ENCODE data around the gene DCLK1.

DCLK1 gene

DNA sequence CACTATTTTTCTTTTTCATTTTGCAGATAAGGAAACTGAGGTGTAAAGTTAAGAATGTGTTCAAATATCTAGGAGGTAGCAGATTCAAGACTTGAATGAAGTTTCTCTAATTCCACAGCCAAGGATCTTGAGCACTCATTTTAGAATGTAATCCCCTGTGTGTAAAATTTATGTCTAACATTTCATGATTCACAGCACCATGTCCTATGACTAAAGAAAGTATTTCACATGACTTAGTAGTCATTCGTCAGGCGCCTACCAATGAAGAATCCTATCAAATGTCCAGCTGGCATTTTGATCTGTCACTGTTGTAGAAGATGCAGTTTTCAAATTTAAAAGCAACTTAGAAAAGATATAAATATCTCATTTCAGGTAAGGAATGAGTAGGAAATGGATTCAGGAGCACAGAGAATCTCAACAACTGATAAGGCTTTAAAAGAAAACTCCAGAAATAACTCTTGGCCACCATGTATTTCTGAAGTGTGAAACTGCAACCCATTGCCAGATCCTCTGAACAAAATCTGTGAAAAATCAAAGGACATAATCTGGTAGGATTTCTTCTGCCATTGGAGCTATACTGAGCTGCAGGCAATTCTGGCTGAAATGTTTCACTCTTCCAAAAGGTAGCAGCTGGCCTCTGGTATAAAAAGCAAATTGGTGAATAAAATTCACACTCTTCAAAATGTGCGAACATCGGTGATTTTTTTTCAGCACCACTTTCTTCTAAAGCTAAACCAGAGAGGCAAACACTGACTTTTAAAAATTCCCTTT, 92.2 kb downstream of the DCLK1 start:
- DNase-seq (ENCODE audit: low read depth): no peak

DNA sequence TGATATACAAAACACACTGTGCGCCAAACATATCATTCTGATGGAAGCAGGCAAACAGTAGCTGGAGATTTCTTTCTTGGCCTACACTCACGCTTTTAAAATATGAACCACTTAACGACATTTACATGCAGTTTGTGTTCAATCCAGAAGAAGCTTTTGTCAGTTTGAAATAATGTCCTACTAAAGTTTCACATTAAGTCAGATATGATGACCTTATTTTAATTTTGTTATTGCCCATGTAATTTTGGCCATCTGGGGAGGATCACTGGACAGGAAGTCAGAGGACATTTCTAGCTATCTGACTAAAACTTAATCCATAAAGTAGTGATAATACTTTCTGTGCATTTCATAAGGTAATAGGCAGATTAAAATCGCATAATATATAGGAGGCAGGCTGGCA, 98.1 kb downstream of the DCLK1 start:
- DNase-seq (ENCODE audit: low read depth): no peak

DNA sequence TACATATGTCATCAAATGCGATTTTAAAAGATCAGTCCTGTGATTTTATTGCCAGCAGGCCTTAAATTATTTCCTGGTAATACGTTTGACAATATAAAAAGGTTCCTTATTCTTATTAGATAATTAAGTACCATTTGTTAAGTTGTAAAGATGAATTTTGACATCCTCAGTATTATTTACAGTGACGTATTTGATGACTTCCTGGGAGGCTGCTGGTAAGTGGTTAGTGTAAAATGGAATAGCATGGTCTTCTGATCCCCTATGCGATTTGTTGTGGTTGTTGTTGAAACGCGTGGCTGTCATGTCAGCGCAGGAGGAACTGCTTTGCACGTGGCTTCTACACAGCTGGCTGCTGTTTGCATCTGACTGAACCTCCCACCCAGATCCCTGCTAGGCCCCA, 99.7 kb downstream of the DCLK1 start:
- no peak for DNase-seq (ENCODE audit: low read depth)

DNA sequence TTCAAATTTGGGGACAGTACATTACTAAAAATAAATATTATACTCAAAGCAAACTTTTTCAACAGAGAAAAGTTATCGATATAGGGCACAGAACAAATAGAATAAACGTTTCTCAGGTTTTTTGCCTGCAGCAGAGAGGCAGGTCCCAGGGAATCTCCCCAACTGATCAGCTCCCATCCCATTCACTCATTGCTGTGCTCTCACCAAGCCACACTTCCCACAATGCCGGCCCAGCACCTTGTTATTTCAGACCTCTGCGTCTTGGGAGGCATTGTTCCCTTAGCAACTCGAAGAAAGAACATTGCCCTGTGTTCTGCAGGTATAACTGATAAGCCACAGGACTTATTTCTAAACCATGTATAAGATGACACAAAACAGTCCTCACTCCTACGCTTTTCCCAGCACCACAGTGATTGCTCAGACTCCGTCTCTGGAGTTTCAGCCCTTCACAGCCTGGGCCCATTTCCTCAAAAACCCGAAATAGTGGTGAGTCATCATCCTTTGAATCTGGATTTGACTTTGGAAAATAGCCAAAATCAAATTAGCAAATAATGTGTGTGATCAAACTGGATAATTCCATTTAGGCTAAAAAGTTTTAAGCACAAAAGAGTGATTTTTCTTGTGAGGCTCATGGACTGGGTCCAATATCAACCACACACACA, 100.4 kb downstream of the DCLK1 start:
- no peak for DNase-seq (ENCODE audit: low read depth)

DNA sequence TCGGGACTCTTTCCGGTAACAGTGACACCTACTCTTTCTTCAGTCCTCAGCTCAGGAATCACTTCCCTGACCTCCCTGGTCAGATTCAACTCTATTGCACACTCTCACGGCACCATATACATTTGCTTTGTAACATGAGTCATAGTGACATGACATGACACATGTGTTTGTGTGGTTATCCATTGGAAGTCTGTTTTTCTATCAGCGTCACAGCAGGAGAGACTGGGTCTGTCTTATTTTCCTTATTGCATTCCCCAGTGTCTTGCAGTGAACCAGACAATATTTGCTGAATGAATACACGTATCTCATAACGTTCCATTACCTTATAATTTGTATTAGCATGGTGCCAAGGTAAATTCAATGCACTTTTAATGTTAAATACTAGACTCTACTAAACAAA, 102.0 kb downstream of the DCLK1 start:
- DNase-seq (ENCODE audit: low read depth): no peak

DNA sequence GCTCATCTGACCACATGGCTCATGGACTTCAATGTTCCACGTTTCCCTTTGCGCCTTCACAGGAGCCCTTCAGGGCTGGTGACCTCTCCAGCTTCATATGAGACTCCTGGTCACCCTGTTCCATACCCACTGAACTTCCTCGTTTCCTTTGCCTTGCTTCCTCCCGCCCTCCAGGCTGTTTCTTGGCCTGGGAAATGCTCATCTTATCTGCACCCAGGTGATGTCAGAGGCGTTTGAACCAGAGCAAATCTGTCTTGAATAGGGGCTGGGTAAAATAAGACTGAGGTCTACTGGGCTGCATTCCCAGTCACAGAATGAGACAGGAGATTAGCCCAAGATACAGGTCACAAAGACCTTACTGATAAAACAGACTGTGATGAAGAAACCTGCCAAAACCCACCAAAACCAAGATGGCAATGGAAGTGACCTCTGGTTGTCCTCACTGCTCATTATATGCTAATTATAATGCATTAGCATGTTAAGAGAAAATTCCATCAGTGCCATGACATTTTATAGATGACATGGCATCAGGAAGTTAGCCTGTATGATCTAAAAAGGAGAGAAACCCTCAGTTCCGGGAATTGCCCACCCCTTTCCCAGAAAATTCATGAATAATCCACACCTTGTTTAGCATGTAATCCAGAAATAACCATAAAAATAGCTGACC, 102.7 kb downstream of the DCLK1 start:
- no peak for DNase-seq (ENCODE audit: low read depth)

DNA sequence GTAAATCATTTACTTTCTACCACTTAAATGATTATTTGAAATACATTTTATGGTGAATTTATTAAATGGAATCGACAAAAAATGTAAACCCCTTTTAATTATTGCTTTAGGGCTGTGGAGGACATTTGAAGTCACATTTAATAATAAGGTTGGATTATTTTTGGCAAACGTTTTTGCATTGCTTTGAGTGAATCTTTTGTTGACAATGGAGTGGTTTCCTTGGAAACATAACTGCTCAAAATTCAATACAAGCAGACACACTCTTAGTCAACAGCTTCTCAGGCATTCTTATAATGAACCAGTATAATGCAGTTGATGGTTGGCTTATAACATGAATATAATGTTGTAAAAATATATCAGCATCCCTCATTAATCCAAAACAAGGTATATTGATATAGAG, 104.7 kb downstream of the DCLK1 start:
- no peak for DNase-seq (ENCODE audit: low read depth)

DNA sequence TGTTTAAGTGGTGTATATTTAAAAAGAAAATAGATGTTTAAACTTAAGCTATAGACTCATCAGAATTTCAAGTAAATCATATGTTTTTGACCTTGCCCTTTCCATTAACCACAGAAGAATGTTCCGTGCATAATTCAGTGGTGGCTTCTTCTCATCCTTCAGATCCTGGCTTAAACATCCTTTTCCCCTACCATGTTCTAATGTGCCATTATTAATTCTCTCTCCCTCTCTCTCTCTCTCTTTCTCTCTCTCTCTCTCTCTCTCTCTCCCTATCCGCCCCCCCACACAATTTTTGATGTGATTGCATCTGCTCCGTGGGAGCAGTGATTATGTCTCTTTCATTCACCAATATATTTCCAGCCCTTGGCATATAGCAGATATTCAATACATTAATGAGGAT, 116.4 kb downstream of the DCLK1 start:
- no peak for DNase-seq (ENCODE audit: low read depth)

DNA sequence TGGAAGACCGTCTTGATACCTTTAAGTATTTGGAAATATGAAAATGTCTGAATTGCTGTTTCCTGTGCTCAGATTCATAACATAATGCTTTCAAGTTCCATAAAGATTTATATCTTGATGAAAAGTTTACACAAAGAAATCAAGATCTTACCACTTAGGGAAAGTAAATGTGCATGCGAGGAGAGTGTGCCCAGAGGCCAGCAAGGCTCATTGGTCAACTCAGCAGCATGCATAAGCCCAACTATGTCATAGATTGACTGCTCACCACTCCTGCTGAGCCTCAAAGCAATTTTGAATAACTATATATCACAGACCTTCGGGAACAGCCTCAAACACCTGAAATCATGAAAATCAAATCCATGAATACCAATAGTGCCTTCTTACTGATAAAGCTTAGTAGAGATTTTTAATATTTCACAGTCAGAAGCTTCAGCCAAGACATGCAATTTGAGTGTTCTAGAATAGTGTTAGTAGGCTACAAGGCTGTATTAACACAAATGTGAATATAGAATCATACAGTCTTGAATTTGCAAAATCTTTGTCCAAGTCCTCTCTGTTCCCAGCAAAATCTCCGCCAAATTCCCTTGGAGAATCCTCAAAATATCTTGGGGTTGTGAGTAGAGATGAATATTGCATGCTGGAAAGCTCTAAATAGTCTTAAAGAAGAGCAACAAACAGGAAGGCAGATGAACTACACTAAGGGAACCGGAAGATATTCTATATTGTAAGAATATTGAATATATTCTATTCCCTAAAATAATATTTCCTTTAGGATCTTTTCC, 124.1 kb downstream of the DCLK1 start:
- no peak for DNase-seq (ENCODE audit: low read depth)

DNA sequence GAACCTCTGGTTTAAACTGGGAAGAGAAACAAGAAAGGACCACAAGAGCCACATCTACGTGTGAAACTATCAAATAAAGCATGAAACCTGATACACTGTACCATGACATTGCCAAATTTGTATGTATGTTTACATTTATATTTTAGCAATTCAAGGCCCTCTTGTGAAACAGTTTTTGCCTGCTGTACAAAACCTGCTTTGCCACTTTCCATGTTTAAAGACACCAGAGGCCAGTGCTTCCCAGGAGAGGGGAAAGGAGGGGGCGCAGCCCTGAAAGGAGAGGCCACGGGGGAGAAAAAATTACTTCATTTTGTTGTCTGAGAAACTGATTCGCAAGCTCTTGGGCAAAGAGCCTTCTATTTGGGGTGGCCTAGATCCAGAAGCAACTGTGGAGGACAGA, 124.8 kb downstream of the DCLK1 start:
- DNase-seq (ENCODE audit: low read depth): no peak

DNA sequence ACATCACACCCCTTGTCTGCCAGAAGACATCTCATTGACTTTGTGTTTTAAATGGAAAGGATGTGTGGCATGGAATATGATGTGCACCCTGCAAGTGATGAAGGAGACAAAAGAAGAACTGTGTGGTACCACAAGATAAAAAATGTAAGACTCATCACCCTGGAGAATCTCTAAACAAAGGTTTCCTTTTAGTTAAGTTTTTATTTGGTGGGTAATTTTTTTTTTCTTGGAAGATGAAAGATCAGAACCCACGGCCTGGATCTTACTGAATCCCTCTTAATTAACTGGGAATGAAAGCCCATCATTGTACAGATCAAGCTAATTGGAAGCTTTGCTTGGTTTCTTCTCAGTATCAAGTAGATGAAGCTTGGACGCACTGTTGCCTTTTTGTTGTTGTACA, 129.6 kb downstream of the DCLK1 start:
- DNase-seq (ENCODE audit: low read depth): no peak

DNA sequence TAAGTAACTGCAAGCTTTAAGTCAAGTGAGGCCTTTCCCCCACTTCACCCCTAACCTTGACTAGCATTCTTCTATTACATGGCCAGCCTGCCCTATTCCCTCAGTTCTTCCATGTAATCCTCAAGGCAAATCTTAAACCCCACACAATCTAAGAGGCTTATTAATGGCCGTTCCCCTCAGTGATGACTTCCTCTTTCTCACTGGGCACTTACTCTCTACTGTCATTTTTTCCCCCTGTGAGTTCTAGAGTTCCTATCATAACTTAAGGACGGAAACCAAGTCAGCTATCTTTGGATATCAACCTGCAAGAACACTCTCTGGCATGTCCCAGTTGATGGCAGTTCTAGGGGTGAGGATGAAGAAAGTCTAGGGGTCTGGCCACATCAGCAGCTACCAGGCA, 131.2 kb downstream of the DCLK1 start:
- DNase-seq (ENCODE audit: low read depth): no peak

DNA sequence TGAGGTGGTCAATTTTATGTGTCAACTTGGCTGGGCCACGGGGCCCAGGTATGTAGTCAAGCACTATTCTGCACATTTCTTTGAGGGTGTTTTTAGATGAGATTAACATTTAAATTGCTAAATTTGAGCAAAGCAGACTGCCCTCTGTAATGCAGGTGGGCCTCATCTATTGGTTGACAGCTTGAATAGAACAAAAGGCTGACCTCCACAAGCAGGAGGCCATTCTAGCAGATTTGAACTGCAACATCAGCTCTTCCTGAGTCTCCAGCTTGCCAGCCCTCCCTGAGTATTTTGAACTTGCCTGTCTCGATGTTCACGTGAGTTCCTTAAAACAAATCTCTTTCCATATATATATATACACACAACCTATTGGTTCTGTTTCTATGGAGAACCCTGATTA, 134.8 kb downstream of the DCLK1 start:
- DNase-seq (ENCODE audit: low read depth): no peak

DNA sequence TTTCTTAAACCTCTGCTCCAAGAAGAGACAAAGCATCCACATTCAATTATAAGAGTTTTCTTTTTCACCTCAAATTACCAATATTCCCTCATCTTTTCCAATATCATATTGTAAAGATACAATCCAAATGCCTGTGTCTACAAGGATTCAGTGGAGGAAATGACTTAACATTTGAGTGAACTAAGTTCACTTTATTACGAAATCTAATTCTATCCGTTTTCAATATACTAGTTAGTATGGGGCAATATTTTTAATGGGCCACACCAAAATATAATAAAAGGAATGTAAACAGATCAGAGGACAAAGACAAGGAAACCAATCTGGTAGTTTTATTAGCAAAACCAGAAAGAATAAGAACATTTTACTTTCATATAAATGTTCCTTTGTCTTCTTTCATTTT, 136.0 kb downstream of the DCLK1 start:
- no peak for DNase-seq (ENCODE audit: low read depth)

DNA sequence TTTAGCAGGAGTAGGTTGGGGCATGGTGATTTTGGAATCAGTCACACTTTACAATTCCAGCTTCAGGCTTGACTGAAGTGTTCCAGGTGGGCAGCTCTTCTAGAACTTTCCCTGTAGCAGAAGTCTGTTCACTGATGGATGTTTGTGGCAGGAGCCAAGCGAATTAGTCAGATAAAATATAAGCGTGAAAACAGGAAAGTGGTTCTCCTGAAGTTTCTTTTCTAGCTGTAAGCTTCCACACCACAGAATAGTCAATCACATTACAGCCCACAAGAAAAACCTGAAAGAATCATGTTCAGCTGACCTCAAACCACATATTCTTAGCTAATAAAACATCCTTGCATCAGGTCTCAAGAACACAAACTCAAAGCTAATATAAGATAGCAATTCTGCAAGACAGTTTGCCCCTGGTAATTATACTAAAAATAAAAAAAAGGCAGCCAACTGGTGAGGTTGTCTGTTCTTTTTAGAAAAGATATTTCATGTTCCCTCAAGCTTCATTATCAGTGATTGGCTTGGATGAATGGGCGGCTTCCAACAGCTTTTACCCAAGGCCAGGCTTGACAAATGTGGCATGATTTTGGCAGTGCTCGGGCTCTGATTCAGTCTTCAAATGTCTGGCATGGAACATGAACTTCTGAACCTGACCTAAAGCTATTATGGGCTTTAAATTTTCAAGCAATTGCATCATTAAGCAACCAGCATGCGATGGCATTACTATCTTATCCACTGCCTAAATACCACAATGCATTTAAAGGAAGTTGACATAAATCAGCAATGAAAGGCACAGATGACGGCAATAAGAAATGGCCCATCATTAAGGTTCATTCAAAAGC, 136.8 kb downstream of the DCLK1 start:
- no peak for DNase-seq (ENCODE audit: low read depth)

DNA sequence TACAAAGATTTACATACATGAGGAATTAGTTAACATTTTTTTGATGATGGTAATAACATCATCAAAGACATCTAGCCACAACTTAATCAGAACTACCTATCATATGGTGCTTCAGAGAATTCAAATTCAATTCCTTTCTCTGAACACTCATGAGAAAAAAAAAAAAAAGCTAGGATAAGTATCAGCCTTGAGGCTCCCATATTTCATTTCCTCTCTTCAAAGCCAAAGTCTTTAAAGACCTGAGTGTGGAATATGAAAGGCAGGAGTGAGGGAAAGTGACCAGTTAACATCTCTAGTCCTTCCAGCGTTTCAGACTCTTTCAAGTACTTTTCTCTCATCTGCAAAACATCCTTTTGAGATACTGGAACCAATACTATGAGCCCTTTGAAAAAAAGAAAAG, 137.5 kb downstream of the DCLK1 start:
- no peak for DNase-seq (ENCODE audit: low read depth)

DNA sequence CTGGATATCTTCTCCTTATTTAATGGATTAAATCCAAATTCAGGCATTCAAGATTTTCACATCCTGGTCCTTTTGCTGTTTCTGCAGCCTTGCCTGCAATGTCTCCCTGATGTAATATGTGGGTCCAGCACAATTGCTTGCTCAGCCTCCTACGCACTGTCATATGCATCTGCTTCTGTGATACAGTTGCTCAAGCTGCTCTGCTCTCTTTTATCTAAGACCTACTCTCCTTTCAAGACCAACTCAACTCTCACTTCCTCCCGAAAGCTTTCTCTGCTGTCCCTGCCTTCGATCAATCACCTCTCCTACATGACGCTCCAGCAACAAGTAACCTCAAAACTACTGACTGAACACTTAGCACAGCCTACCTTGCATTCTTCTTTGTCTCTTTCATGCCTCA, 138.2 kb downstream of the DCLK1 start:
- DNase-seq (ENCODE audit: low read depth): no peak

DNA sequence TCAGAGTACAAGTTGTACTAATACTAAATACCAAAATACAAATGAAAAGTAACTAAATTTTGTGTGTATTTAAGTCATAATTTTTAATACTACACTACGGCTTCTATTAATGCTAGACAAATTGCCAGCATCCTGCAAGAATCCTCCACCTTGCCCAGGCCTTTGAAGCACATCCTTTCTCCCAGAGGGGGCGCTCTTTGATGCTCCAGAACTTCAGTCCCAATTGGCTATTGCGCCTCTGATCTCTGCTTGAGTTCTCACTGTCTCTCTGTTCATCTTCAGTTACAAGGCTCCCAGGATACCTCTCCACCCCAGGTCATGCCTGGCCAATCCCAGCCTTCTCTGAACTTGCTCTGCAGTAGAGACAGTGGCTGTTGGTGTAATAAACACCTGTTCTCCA, 141.0 kb downstream of the DCLK1 start:
- DNase-seq (ENCODE audit: low read depth): no peak

DNA sequence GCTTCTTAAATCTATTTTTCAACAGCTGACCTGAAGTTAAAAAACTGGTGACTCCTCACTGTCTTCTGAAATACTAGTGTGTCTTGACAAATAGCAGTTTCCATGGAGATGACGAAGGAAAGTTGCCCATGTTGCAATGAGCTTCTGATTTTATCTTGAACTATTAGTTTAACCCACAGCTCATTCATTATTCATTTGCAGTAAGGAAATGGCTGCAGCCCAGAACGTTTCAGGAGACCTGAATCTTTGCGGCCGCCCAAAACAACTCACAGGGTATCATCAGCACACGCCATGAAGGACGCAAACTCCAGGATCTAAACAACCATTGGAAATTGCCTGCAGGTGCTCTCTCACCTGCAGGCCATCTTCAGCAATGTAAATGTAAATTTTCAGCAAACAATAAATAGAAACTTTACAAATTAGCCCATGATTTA, 142.5 kb downstream of the DCLK1 start:
- DNase-seq (ENCODE audit: low read depth): no peak

DNA sequence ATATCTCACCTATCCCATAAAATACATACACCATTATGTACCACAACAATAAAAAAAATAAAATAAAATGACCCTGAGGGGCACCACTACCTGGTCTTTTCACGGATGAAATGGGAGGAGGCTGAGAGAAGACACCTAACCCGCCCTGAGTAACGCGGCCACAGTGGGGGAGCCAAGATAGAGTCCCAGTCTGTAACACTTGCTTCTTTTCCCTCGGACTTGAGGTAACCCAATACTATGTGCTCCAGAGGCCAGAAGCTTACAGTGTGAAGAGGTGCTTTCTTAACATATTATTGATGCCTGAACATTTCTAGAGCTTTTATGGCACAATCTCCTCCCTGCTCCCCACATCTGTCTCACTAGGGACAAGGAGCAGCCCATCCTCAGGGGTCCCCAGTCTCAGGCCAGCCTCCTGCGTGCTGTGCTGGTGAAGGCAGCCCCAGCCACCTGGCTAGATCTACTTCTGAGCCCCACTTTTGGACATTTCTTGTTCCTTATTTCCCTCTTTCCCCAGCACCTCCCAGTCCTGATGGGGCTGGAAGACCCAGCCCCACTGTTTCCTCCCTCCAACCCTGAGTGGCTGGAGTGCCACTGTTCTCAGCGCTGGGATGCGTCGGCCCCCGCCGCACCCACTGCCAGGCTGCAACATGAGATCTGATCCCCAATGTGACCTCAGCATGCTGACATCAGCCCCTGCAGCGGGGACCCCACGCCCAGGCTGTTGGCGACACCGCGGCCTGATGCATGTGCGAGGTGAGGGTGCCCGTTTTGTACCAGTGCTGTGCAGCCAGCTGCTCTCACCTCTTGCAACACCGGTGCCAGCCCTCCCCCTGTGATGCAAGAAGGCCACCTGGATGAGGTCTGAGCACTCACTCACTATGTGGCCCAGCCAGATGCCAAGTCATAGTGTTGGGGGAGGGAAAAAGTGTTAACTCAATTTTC, 143.3 kb downstream of the DCLK1 start:
- no peak for DNase-seq (ENCODE audit: low read depth)

Measured in stimulated activated CD8-positive, alpha-beta memory T cell treated with anti-CD3 and anti-CD28 coated beads, Interleukin-12 subunit alpha, Interleukin-12 subunit beta, amount 100 ng/mL, for 4 hours (primary cell).